GM19467 (cell line): ENCODE data around the gene ATRNL1.
A peak's percentile ranks its signal among the peaks of the same experiment; 100 is the strongest.
"Not testable (repeated sequence)": the region's sequence is repeated elsewhere in the genome, so short reads cannot be mapped to it uniquely, and the experiment has no call there.

Source experiments
- ATAC-seq: cut with Tn5 transposase; IDR thresholded peaks from one replicate; pipeline ENCODE4 v1.9.1; 2021; ENCODE audit warnings: mild to moderate bottlenecking, moderate library complexity; ENCODE audit not compliant: unreplicated experiment

Gene ATRNL1

GRCh38 chr10:115214829-115215228, 121.7 kb downstream of the ATRNL1 start:
- no peak for ATAC-seq

GRCh38 chr10:115219203-115219602, 126.0 kb downstream of the ATRNL1 start:
- ATAC-seq: no peak

GRCh38 chr10:115222039-115222438, 128.9 kb downstream of the ATRNL1 start:
- ATAC-seq: no peak

GRCh38 chr10:115239761-115240160, 146.6 kb downstream of the ATRNL1 start:
- no peak for ATAC-seq

GRCh38 chr10:115250784-115251183, 157.6 kb downstream of the ATRNL1 start:
- no peak for ATAC-seq

- not testable (repeated sequence) for ATAC-seq
These were observed 160.6 kb downstream of the ATRNL1 start for GRCh38 chr10:115253765-115254164.

- no peak for ATAC-seq
These were observed 179.3 kb downstream of the ATRNL1 start for GRCh38 chr10:115272482-115272881.

- no peak for ATAC-seq
These were observed 185.1 kb downstream of the ATRNL1 start for GRCh38 chr10:115278294-115278693.

- no peak for ATAC-seq
These were observed 202.1 kb downstream of the ATRNL1 start for GRCh38 chr10:115295213-115295805.

GRCh38 chr10:115300080-115300479, 206.9 kb downstream of the ATRNL1 start:
- no peak for ATAC-seq

GRCh38 chr10:115319669-115320068, 226.5 kb downstream of the ATRNL1 start:
- ATAC-seq: not testable (repeated sequence)

- no peak for ATAC-seq
These were observed 228.2 kb downstream of the ATRNL1 start for GRCh38 chr10:115321360-115321759.

- ATAC-seq: no peak
These were observed 235.2 kb downstream of the ATRNL1 start for GRCh38 chr10:115328331-115328730.

- ATAC-seq: no peak
These were observed 242.2 kb downstream of the ATRNL1 start for GRCh38 chr10:115335366-115335765.

GRCh38 chr10:115355162-115355760, 262.1 kb downstream of the ATRNL1 start:
- peak; percentile 88 for ATAC-seq

- ATAC-seq: not testable (repeated sequence)
These were observed 274.8 kb downstream of the ATRNL1 start for GRCh38 chr10:115367920-115368319.

GRCh38 chr10:115379064-115379463, 285.9 kb downstream of the ATRNL1 start:
- ATAC-seq: no peak

- no peak for ATAC-seq
These were observed 291.5 kb downstream of the ATRNL1 start for GRCh38 chr10:115384665-115385064.

- no peak for ATAC-seq
These were observed 297.4 kb downstream of the ATRNL1 start for GRCh38 chr10:115390607-115391006.

- ATAC-seq: no peak
These were observed 304.9 kb downstream of the ATRNL1 start for GRCh38 chr10:115398026-115398425.

- ATAC-seq: no peak
These were observed 309.5 kb downstream of the ATRNL1 start for GRCh38 chr10:115402699-115403098.

GRCh38 chr10:115405838-115406237, 312.7 kb downstream of the ATRNL1 start:
- ATAC-seq: not testable (repeated sequence)

GRCh38 chr10:115409347-115409746, 316.2 kb downstream of the ATRNL1 start:
- ATAC-seq: no peak
